WTC11 (cell line): ENCODE results near the gene CD320. TPM values are rescaled to one million over a fixed set of nuclear protein-coding genes. Genes with fewer than 3 reads are reported as not detected.
"Not testable (repeated sequence)": the region's sequence is repeated elsewhere in the genome, so short reads cannot be mapped to it uniquely, and the experiment has no call there.

Experiments
- ATAC-seq: fragments of 200-7000 bp; cut with Tn5 transposase; 2 replicates; pipeline ENCODE4 v1.10.0; 2021; ENCODE audit warnings: mild to moderate bottlenecking, moderate library complexity
- CTCF ChIA-PET: fragments of 300-600 bp; sonication (Branson Sonifier 250); formaldehyde crosslinking; loops from one replicate; lab custom pipeline; 2021; ENCODE audit warnings: antibody characterized with exemption; lab: Charles Lee
- POLR2A ChIA-PET: fragments of 350-600 bp; sonication (Branson Sonifier 250); formaldehyde crosslinking; loops from one replicate; lab custom pipeline; 2021; ENCODE audit warnings: antibody characterized with exemption; lab: Charles Lee
- DNase-seq: peaks from one replicate; pipeline ENCODE4 v3.0.0; 2021; ENCODE audit warnings: low spot score
- H3K27ac Mint-ChIP-seq: 2 replicates; pipeline ENCODE4 v1.8.0; 2021; ENCODE audit warnings: mixed read lengths
- H3K27me3 Mint-ChIP-seq: 2 replicates; pipeline ENCODE4 v1.8.0; 2021; ENCODE audit warnings: low read depth, mild to moderate bottlenecking, moderate library complexity, mixed read lengths
- H3K36me3 Mint-ChIP-seq: 2 replicates; pipeline ENCODE4 v1.8.0; 2021; ENCODE audit warnings: mixed read lengths
- H3K4me1 Mint-ChIP-seq: 2 replicates; pipeline ENCODE4 v1.8.0; 2022; ENCODE audit warnings: mixed read lengths
- H3K4me3 Mint-ChIP-seq: 2 replicates; pipeline ENCODE4 v1.8.0; 2021; ENCODE audit warnings: mild to moderate bottlenecking, moderate library complexity, mixed read lengths
- H3K9me3 Mint-ChIP-seq: 2 replicates; pipeline ENCODE4 v1.8.0; 2021; ENCODE audit warnings: mixed read lengths
- CTCF ChIP-seq: fragments of 200-600 bp; IDR thresholded peaks from 2 replicates; pipeline ENCODE4 v1.8.0; 2022; ENCODE audit warnings: antibody characterized with exemption
- ERG ChIP-seq: fragments of 250-450 bp; sonication (Bioruptor Pico); IDR thresholded peaks from 2 replicates; pipeline ENCODE4 v1.8.0; 2021; ENCODE audit warnings: mild to moderate bottlenecking
- GABPB1 ChIP-seq: sonication (generic); formaldehyde crosslinking; IDR thresholded peaks from 2 replicates; pipeline ENCODE4 v1.8.1; 2023; ENCODE audit warnings: mild to moderate bottlenecking, missing genetic modification reagents
- PRDM15 ChIP-seq: sonication (generic); formaldehyde crosslinking; IDR thresholded peaks from 2 replicates; pipeline ENCODE4 v1.8.0; 2022; ENCODE audit warnings: missing genetic modification reagents
- SMAD3 ChIP-seq: sonication (generic); formaldehyde crosslinking; IDR thresholded peaks from 2 replicates; pipeline ENCODE4 v1.8.0; 2022; ENCODE audit warnings: missing genetic modification reagents, mild to moderate bottlenecking, borderline replicate concordance
- USF1 ChIP-seq: sonication (generic); formaldehyde crosslinking; IDR thresholded peaks from 2 replicates; pipeline ENCODE4 v1.8.0; 2022; ENCODE audit warnings: mild to moderate bottlenecking, missing genetic modification reagents
- ZNF121 ChIP-seq: sonication (generic); formaldehyde crosslinking; IDR thresholded peaks from 2 replicates; pipeline ENCODE4 v1.8.0; 2023; ENCODE audit warnings: missing genetic modification reagents
- ZNF219 ChIP-seq: sonication (generic); formaldehyde crosslinking; IDR thresholded peaks from 2 replicates; pipeline ENCODE4 v1.8.0; 2023; ENCODE audit warnings: missing genetic modification reagents, mild to moderate bottlenecking, borderline replicate concordance
- ZNF232 ChIP-seq: sonication (generic); formaldehyde crosslinking; IDR thresholded peaks from 2 replicates; pipeline ENCODE4 v1.8.0; 2022; ENCODE audit warnings: mild to moderate bottlenecking, missing genetic modification reagents
- ZNF512 ChIP-seq: sonication (generic); formaldehyde crosslinking; IDR thresholded peaks from 2 replicates; pipeline ENCODE4 v1.8.1; 2022; ENCODE audit warnings: missing genetic modification reagents, borderline replicate concordance
- total RNA-seq: library from RNA; stranded (reverse); gene quantifications from 3 replicates; pipeline ENCODE4 v1.2.3, GENCODE V29; 2021

CD320 gene
- total RNA-seq, 1 experiment from 2014 or later, result 107 TPM

- TF ChIP-seq USF1, result no peak
- TF ChIP-seq ZNF121 (CRISPR knock-in tag), result no peak
- no peak for TF ChIP-seq PRDM15
- TF ChIP-seq ERG (CRISPR knock-in tag), result no peak
- TF ChIP-seq ZNF232 (CRISPR knock-in tag), result no peak
- TF ChIP-seq CTCF, result no peak
- no peak for TF ChIP-seq GABPB1
Observed at GRCh38 chr19:8355631-8356402, 47.7 kb upstream of the CD320 start (continued).

GRCh38 chr19:8352845-8353244 is 44.7 kb upstream of the CD320 start:
- H3K27ac Mint-ChIP-seq, POLR2A ChIA-PET, H3K9me3 Mint-ChIP-seq, DNase-seq, H3K36me3 Mint-ChIP-seq: not testable (repeated sequence)
- CTCF ChIA-PET, result interaction anchor here (0.6 to 4.1 kb wide), 27 partner anchors 10 to 227 kb away, joined by 3 to 47 read pairs (median 7); partner anchors contain the start of genes ANGPTL4, HNRNPM, KANK3 and MARCHF2
- peaks cover 14% of the 10 kb centered on the region for H3K4me1 Mint-ChIP-seq
- peak overlapping the region; percentile 43; the same call in 1 of the 2 replicates for H3K4me3 Mint-ChIP-seq
- peak; percentile 35 for ATAC-seq
- H3K27me3 Mint-ChIP-seq, result peaks cover 18% of the 10 kb centered on the region

GRCh38 chr19:8352134-8352827 is 44.1 kb upstream of the CD320 start:
- ATAC-seq, result peak; percentile 38
- TF ChIP-seq ZNF219 (CRISPR knock-in tag) (no peak), ZNF512 (CRISPR knock-in tag) (peak; percentile 99), SMAD3 (CRISPR knock-in tag) (no peak)
- no peak for DNase-seq
- ChIA-PET CTCF (interaction anchor here (0.6 to 4.1 kb wide), 25 partner anchors 10 to 289 kb away, joined by 3 to 47 read pairs (median 7); partner anchors contain the start of genes ANGPTL4, KANK3, MARCHF2 and RAB11B), POLR2A (interaction anchor here (0.7 kb wide), 1 partner anchor 307 kb away, joined by 8 read pairs; no protein-coding TSS in a partner anchor)
- Mint-ChIP-seq H3K27ac (no peak overlapping the region), H3K36me3 (no peaks in the 10 kb centered on the region), H3K9me3 (peaks cover 7% of the 10 kb centered on the region), H3K4me3 (peak overlapping the region; percentile 43), H3K27me3 (peaks cover 18% of the 10 kb centered on the region), H3K4me1 (peaks cover 18% of the 10 kb centered on the region)
